SJSA1 (cell line): ENCODE results near the gene TRIM62. TPM values are rescaled to one million over a fixed set of nuclear protein-coding genes. Genes with fewer than 3 reads are reported as not detected.

Experiments
- DNase-seq, 2 experiments: peaks; one replicate each; pipeline ENCODE4 v3.0.0-alpha.2; 2015 to 2020; ENCODE audit warnings: low spot score in 2 of 2, low read depth in 1 of 2
- H3K27ac ChIP-seq: fragments of 250-450 bp; sonication (Bioruptor Pico); 2 replicates; pipeline ENCODE4 v1.5.1; 2020; ENCODE audit warnings: mild to moderate bottlenecking, moderate library complexity
- H3K27me3 ChIP-seq: fragments of 250-450 bp; sonication (Bioruptor Pico); replicated peaks from 2 replicates; pipeline ENCODE4 v1.5.1; 2020; ENCODE audit warnings: mild to moderate bottlenecking, moderate library complexity
- H3K36me3 ChIP-seq: fragments of 250-450 bp; sonication (Bioruptor Pico); 2 replicates; pipeline ENCODE4 v1.5.1; 2020; ENCODE audit warnings: mild to moderate bottlenecking
- H3K4me1 ChIP-seq: fragments of 250-450 bp; sonication (Bioruptor Pico); replicated peaks from 2 replicates; pipeline ENCODE4 v1.6.1; 2021; ENCODE audit warnings: mild to moderate bottlenecking
- H3K4me3 ChIP-seq: fragments of 250-450 bp; sonication (Bioruptor Pico); 2 replicates; pipeline ENCODE4 v1.5.1; 2020; ENCODE audit warnings: mild to moderate bottlenecking
- H3K9me3 ChIP-seq: fragments of 250-450 bp; sonication (Bioruptor Pico); replicated peaks from 2 replicates; pipeline ENCODE4 v1.5.1; 2020; ENCODE audit warnings: mild to moderate bottlenecking
- total RNA-seq: library from RNA; depleted of rRNA; stranded (reverse); fragments of >200 nt; shearing (Covaris generic); gene quantifications from 2 replicates; pipeline ENCODE4 v1.2.3, GENCODE V29; 2014

The TRIM62 gene
- total RNA-seq, 1 experiment from 2014 or later: 6.2 TPM

GRCh38 chr1:33176362-33176850, 5.4 kb downstream of the TRIM62 start:
- Histone ChIP-seq H3K9me3 (no peaks in the 10 kb centered on the region), H3K27me3 (no peaks in the 10 kb centered on the region), H3K36me3 (peaks cover 8% of the 10 kb centered on the region; the same call in 1 of the 2 replicates), H3K27ac (no peak overlapping the region), H3K4me1 (peaks cover 12% of the 10 kb centered on the region), H3K4me3 (no peak overlapping the region)
- no peak for DNase-seq

GRCh38 chr1:33175865-33176264, 6.0 kb downstream of the TRIM62 start:
- H3K36me3 ChIP-seq: peaks cover 8% of the 10 kb centered on the region; the same call in 1 of the 2 replicates
- no peaks in the 10 kb centered on the region for H3K27me3 ChIP-seq
- DNase-seq: no peak
- no peak overlapping the region for H3K27ac ChIP-seq
- H3K4me1 ChIP-seq: peaks cover 7% of the 10 kb centered on the region
- no peaks in the 10 kb centered on the region for H3K9me3 ChIP-seq
- no peak overlapping the region for H3K4me3 ChIP-seq

GRCh38 chr1:33173091-33173490, 8.8 kb downstream of the TRIM62 start:
- Histone ChIP-seq H3K27ac (no peak overlapping the region), H3K36me3 (peaks cover 3% of the 10 kb centered on the region; the same call in 1 of the 2 replicates), H3K27me3 (no peaks in the 10 kb centered on the region), H3K4me3 (no peak overlapping the region), H3K4me1 (peaks cover 7% of the 10 kb centered on the region; the same call in 1 of the 2 replicates), H3K9me3 (no peaks in the 10 kb centered on the region)
- DNase-seq: no peak

GRCh38 chr1:33171977-33172813, 9.6 kb downstream of the TRIM62 start:
- H3K4me3 ChIP-seq: no peak overlapping the region
- H3K27ac ChIP-seq: no peak overlapping the region
- peaks cover 7% of the 10 kb centered on the region; the same call in 1 of the 2 replicates for H3K4me1 ChIP-seq
- no peak for DNase-seq
- H3K27me3 ChIP-seq: no peaks in the 10 kb centered on the region
- peaks cover 3% of the 10 kb centered on the region; the same call in 1 of the 2 replicates for H3K36me3 ChIP-seq
- no peaks in the 10 kb centered on the region for H3K9me3 ChIP-seq

- no peaks in the 10 kb centered on the region for H3K36me3 ChIP-seq
- no peak for DNase-seq
- no peaks in the 10 kb centered on the region for H3K9me3 ChIP-seq
- H3K4me1 ChIP-seq: peaks cover 7% of the 10 kb centered on the region; the same call in 1 of the 2 replicates
- no peaks in the 10 kb centered on the region for H3K27me3 ChIP-seq
- no peak overlapping the region for H3K27ac ChIP-seq
- H3K4me3 ChIP-seq: no peak overlapping the region
Observed at GRCh38 chr1:33170351-33171274, 11.2 kb downstream of the TRIM62 start.

- H3K27ac ChIP-seq: no peak overlapping the region
- H3K27me3 ChIP-seq: no peaks in the 10 kb centered on the region
- H3K4me1 ChIP-seq: peaks cover 9% of the 10 kb centered on the region
- no peaks in the 10 kb centered on the region for H3K9me3 ChIP-seq
- DNase-seq: no peak
- no peak overlapping the region for H3K4me3 ChIP-seq
- 0 out of 2 replicates have a peak, but pooled peaks cover 1% of the 10 kb centered on the region for H3K36me3 ChIP-seq
Observed at GRCh38 chr1:33169290-33170055, 12.4 kb downstream of the TRIM62 start.

GRCh38 chr1:33168556-33169289, 13.1 kb downstream of the TRIM62 start:
- no peaks in the 10 kb centered on the region for H3K27me3 ChIP-seq
- H3K4me1 ChIP-seq: peaks cover 16% of the 10 kb centered on the region
- DNase-seq: no peak
- no peak overlapping the region for H3K4me3 ChIP-seq
- 0 out of 2 replicates have a peak, but pooled peaks cover 4% of the 10 kb centered on the region for H3K36me3 ChIP-seq
- H3K27ac ChIP-seq: no peak overlapping the region
- H3K9me3 ChIP-seq: no peaks in the 10 kb centered on the region

- Histone ChIP-seq H3K4me1 (peaks cover 25% of the 10 kb centered on the region), H3K27me3 (no peaks in the 10 kb centered on the region), H3K9me3 (no peaks in the 10 kb centered on the region), H3K36me3 (0 out of 2 replicates have a peak, but pooled peaks cover 4% of the 10 kb centered on the region), H3K4me3 (no peak overlapping the region), H3K27ac (no peak overlapping the region)
- DNase-seq: no peak
Observed at GRCh38 chr1:33167650-33168447, 14.0 kb downstream of the TRIM62 start.

GRCh38 chr1:33165809-33166208, 16.0 kb downstream of the TRIM62 start:
- Histone ChIP-seq H3K9me3 (no peaks in the 10 kb centered on the region), H3K36me3 (0 out of 2 replicates have a peak, but pooled peaks cover 4% of the 10 kb centered on the region), H3K4me1 (peaks cover 46% of the 10 kb centered on the region), H3K4me3 (no peak overlapping the region), H3K27me3 (no peaks in the 10 kb centered on the region), H3K27ac (no peak overlapping the region)
- DNase-seq: no peak

GRCh38 chr1:33165209-33165608, 16.6 kb downstream of the TRIM62 start:
- no peaks in the 10 kb centered on the region for H3K9me3 ChIP-seq
- no peak for DNase-seq
- H3K36me3 ChIP-seq: 0 out of 2 replicates have a peak, but pooled peaks cover 4% of the 10 kb centered on the region
- no peak overlapping the region for H3K27ac ChIP-seq
- no peaks in the 10 kb centered on the region for H3K27me3 ChIP-seq
- H3K4me3 ChIP-seq: no peak overlapping the region
- peaks cover 51% of the 10 kb centered on the region for H3K4me1 ChIP-seq

- H3K9me3 ChIP-seq: no peaks in the 10 kb centered on the region
- peaks cover 7% of the 10 kb centered on the region; the same call in 1 of the 2 replicates for H3K36me3 ChIP-seq
- peak; percentile 77 to 80 for DNase-seq
- H3K4me1 ChIP-seq: peaks cover 47% of the 10 kb centered on the region
- H3K27ac ChIP-seq: peak overlapping the region; percentile 48
- no peak overlapping the region for H3K4me3 ChIP-seq
- H3K27me3 ChIP-seq: no peaks in the 10 kb centered on the region
Observed at GRCh38 chr1:33163621-33164519, 18.0 kb downstream of the TRIM62 start.
